Activated T-cell treated with anti-CD3 and anti-CD28 coated beads for 24 hours (primary cell): Measurements from ENCODE around the gene CEBPG.

ENCODE experiments used
- DNase-seq: peaks from one replicate; pipeline ENCODE4 v3.0.0-alpha.2; 2020; ENCODE audit warnings: low read depth

The CEBPG gene

GRCh38 chr19:33373453-33374235 is at the start of gene CEBPG:
CEBPG (plus strand) TSS chr19:33373709; CDS start chr19:33379240, 5,531 bp downstream.
- peak; percentile 92 for DNase-seq

- no peak for DNase-seq
Measured at GRCh38 chr19:33324628-33325027, 48.9 kb upstream of the CEBPG start.

- no peak for DNase-seq
Measured at GRCh38 chr19:33325920-33326319, 47.6 kb upstream of the CEBPG start.

- no peak for DNase-seq
Measured at GRCh38 chr19:33329060-33329459, 44.4 kb upstream of the CEBPG start.

GRCh38 chr19:33329736-33330135 is 43.8 kb upstream of the CEBPG start:
- no peak for DNase-seq

- DNase-seq, result no peak
Measured at GRCh38 chr19:33332248-33332647, 41.3 kb upstream of the CEBPG start.

GRCh38 chr19:33333151-33333550 is 40.4 kb upstream of the CEBPG start:
- no peak for DNase-seq

- DNase-seq, result no peak
Measured at GRCh38 chr19:33333642-33334041, 39.9 kb upstream of the CEBPG start.

- DNase-seq, result no peak
Measured at GRCh38 chr19:33334271-33334670, 39.2 kb upstream of the CEBPG start.

GRCh38 chr19:33335446-33335845 is 38.1 kb upstream of the CEBPG start:
- DNase-seq, result no peak

GRCh38 chr19:33339016-33339984 is 34.2 kb upstream of the CEBPG start:
- no peak for DNase-seq

- no peak for DNase-seq
Measured at GRCh38 chr19:33340991-33341390, 32.5 kb upstream of the CEBPG start.

GRCh38 chr19:33343301-33343700 is 30.2 kb upstream of the CEBPG start:
- no peak for DNase-seq

GRCh38 chr19:33343859-33344572 is 29.5 kb upstream of the CEBPG start:
- DNase-seq, result no peak

- no peak for DNase-seq
Measured at GRCh38 chr19:33344573-33344925, 29.0 kb upstream of the CEBPG start.

GRCh38 chr19:33345163-33345562 is 28.3 kb upstream of the CEBPG start:
- no peak for DNase-seq

GRCh38 chr19:33346665-33347064 is 26.8 kb upstream of the CEBPG start:
- DNase-seq, result no peak

- DNase-seq, result no peak
Measured at GRCh38 chr19:33347300-33347699, 26.2 kb upstream of the CEBPG start.

GRCh38 chr19:33348301-33349010 is 25.1 kb upstream of the CEBPG start:
- no peak for DNase-seq

- no peak for DNase-seq
Measured at GRCh38 chr19:33349319-33350289, 23.9 kb upstream of the CEBPG start.
